Activated naive CD8-positive, alpha-beta T cell treated with anti-CD3 and anti-CD28 coated beads for 36 hours (primary cell): ENCODE measurements around the gene AUTS2. TPM values are rescaled to one million over a fixed set of nuclear protein-coding genes. Genes with fewer than 3 reads are reported as not detected.

ENCODE experiments used
- DNase-seq: peaks from one replicate; pipeline ENCODE4 v3.0.0; 2021
- H3K27ac Mint-ChIP-seq: one replicate; pipeline ENCODE4 v1.8.0; 2022; ENCODE audit warnings: mild to moderate bottlenecking, moderate library complexity, mixed read lengths
- H3K27me3 Mint-ChIP-seq: one replicate; pipeline ENCODE4 v1.8.0; 2022; ENCODE audit warnings: mild to moderate bottlenecking, mixed read lengths
- H3K36me3 Mint-ChIP-seq: one replicate; pipeline ENCODE4 v1.8.0; 2021; ENCODE audit warnings: mild to moderate bottlenecking, mixed read lengths
- H3K4me1 Mint-ChIP-seq: one replicate; pipeline ENCODE4 v1.8.0; 2021; ENCODE audit warnings: mixed read lengths
- H3K4me3 Mint-ChIP-seq: one replicate; pipeline ENCODE4 v1.8.0; 2022; ENCODE audit warnings: mild to moderate bottlenecking, moderate library complexity, mixed read lengths
- H3K9me3 Mint-ChIP-seq: one replicate; pipeline ENCODE4 v1.8.0; 2022; ENCODE audit warnings: mixed read lengths
- total RNA-seq, 2 experiments: library from RNA; stranded (reverse); gene quantifications; one replicate each; pipeline ENCODE4 v1.2.3, GENCODE V29; 2021

Gene AUTS2
- total RNA-seq, 2 experiments from 2014 or later, result 0.58 to 0.78 TPM

DNA sequence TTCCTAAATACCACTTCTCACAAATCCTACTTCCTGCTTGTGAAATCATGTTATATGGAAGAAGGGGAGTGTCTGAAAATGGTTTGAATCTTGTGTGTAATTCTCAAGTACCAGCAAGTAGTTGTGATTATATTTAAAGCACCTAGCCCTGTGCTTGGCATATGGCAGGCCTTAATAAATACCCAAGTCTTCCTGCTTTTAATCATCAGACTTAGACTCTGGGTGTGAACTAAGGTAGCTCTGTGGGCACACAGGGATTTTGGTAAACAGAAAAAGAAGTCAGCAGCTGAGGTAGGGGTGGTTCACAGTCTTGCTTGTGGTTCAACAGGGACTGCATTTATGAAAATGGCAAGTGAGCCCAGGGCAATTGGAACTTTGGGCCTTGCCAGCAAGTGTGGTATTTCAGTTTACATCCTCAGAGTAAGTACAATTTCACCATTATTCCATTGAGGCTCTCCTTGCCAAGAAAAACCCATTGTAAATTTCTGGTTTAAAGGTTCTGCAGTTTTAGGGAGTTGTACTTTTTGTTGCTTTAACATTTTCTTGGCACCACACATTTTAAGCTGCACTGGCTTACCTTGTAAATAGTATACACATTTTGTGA lies 215.5 kb downstream of the AUTS2 start:
- Mint-ChIP-seq H3K4me3 (no peak overlapping the region), H3K27me3 (peaks cover 3% of the 10 kb centered on the region), H3K9me3 (no peaks in the 10 kb centered on the region), H3K27ac (no peak overlapping the region), H3K36me3 (no peaks in the 10 kb centered on the region), H3K4me1 (no peaks in the 10 kb centered on the region)
- no peak for DNase-seq

- H3K4me3 Mint-ChIP-seq, result no peak overlapping the region
- no peaks in the 10 kb centered on the region for H3K9me3 Mint-ChIP-seq
- no peak overlapping the region for H3K27ac Mint-ChIP-seq
- peaks cover 3% of the 10 kb centered on the region for H3K27me3 Mint-ChIP-seq
- H3K36me3 Mint-ChIP-seq, result no peaks in the 10 kb centered on the region
- DNase-seq, result no peak
- no peaks in the 10 kb centered on the region for H3K4me1 Mint-ChIP-seq
Observed at GRCh38 chr7:69814421-69814962, 216.2 kb downstream of the AUTS2 start.

DNA sequence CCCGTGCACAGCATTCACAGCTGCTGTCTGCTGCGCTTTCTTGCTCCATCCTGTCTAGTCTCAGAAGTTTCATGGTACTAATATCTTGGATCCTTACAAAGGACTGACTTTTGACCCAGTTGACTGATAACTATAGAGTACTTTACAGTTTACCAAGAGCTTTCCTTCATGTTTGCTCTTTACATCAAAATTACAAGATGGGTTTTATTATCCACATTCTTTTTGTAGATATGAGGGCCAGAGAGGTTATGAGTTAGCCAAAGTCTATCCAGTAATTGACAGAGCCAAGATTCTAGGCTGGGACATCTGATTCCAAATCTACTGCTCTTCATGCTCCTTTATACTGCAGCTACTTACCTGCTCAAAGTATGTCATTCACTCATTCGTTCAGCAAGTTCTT lies 218.2 kb downstream of the AUTS2 start:
- H3K4me3 Mint-ChIP-seq, result no peak overlapping the region
- no peak for DNase-seq
- no peaks in the 10 kb centered on the region for H3K4me1 Mint-ChIP-seq
- H3K27ac Mint-ChIP-seq, result no peak overlapping the region
- peaks cover 12% of the 10 kb centered on the region for H3K27me3 Mint-ChIP-seq
- no peaks in the 10 kb centered on the region for H3K9me3 Mint-ChIP-seq
- H3K36me3 Mint-ChIP-seq, result no peaks in the 10 kb centered on the region

GRCh38 chr7:69817121-69817520 lies 218.8 kb downstream of the AUTS2 start:
- peaks cover 12% of the 10 kb centered on the region for H3K27me3 Mint-ChIP-seq

DNA sequence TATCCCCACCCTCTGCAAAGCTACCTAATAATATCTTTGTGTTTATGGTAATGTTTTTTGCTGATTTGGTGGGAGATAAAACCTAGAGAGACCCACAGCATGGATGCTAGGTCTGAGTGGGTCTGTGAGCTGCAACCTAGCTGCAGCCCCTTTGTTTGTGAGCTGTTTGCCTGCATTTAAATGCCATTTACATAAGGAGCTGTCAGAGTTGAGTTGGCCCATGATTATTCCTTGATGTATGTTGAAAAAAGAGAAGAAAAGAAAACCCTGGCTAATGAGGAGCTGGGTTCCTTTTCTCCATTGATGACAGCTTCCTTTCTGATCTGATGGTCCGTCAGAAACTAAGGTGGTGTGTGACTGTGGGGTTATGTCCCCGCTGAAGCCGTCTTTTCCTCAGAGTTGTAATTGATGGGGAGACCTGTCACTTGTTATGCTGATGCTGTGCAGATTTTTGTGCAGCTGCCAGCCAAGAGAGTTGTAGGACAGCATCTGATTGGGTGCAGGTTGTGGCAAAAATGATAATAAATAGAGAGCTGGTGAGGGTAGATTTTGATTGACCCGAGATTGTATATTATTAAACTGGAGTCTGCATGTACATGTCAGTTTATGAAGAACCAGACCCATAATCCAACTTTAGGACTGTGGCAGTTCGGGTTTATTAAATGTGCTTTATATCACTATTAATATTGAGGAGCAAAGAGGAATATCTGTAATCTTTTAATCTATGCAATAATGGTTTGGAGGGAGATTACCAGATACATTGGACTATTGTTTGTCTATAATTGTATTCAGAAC lies 219.8 kb downstream of the AUTS2 start:
- H3K27ac Mint-ChIP-seq, result no peak overlapping the region
- no peaks in the 10 kb centered on the region for H3K36me3 Mint-ChIP-seq
- H3K4me3 Mint-ChIP-seq, result no peak overlapping the region
- H3K9me3 Mint-ChIP-seq, result no peaks in the 10 kb centered on the region
- DNase-seq, result no peak
- no peaks in the 10 kb centered on the region for H3K4me1 Mint-ChIP-seq
- peaks cover 12% of the 10 kb centered on the region for H3K27me3 Mint-ChIP-seq

More at GRCh38 chr7:69817121-69817520, 218.8 kb downstream of the AUTS2 start:
- Mint-ChIP-seq H3K36me3 (no peaks in the 10 kb centered on the region), H3K9me3 (no peaks in the 10 kb centered on the region), H3K4me3 (no peak overlapping the region), H3K27ac (no peak overlapping the region), H3K4me1 (no peaks in the 10 kb centered on the region)
- no peak for DNase-seq

GRCh38 chr7:69818636-69819332 lies 220.5 kb downstream of the AUTS2 start:
- Mint-ChIP-seq H3K27ac (no peak overlapping the region), H3K4me3 (no peak overlapping the region), H3K4me1 (no peaks in the 10 kb centered on the region), H3K9me3 (no peaks in the 10 kb centered on the region), H3K36me3 (no peaks in the 10 kb centered on the region), H3K27me3 (peaks cover 12% of the 10 kb centered on the region)
- no peak for DNase-seq

DNA sequence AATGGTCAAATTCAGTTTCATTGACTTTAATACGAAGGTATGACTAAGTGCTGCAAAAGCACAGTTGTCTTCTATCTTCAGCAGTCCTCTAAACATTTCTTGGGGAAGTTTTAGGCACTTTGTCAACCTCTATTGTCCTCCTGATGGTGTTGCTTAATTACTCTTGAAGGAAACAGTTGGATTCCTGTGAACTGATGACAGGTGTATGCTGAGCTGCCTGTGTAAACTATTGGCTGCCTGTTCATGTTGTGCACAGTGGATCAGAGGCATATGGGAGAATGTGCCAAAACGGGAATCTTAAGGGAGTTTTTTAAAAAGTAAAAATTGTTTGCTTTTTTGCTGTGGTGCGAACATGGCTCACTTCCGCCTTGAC lies 221.0 kb downstream of the AUTS2 start:
- Mint-ChIP-seq H3K9me3 (no peaks in the 10 kb centered on the region), H3K4me1 (no peaks in the 10 kb centered on the region), H3K27ac (no peak overlapping the region), H3K36me3 (no peaks in the 10 kb centered on the region), H3K27me3 (peaks cover 12% of the 10 kb centered on the region), H3K4me3 (no peak overlapping the region)
- no peak for DNase-seq

DNA sequence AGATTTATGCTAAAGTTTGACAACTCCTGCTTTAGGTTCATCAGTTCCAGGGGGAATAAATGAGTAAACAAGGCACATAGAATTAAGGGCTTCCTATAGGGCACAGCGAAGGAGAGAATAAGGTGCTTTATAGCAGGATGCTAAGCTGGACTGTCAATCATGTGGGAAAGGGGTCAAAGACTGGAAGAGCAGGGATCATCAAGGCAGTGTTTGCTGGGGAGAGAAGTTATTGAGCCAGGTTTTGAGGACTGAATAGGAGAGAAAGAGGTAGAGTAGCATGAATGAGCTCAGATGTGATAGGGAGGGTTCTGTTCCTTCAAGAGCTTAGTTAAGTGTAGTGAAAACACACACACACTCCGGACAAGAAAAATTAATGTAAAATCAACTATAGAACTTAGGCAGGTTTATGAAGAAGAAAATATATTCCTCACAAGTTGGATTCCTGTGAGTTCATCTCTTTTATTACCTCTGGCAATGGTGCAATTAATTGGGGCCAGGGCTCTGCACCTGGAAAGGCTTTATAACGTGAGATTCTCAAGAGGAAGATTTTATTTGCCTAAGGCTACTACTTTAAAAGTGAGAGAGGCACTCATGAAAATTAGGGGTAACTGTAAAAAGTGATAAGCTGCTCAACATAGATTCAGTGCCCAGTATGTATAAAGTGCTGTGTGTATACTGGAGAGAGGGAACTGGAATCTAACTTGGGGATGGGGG lies 222.4 kb downstream of the AUTS2 start:
- Mint-ChIP-seq H3K27ac (no peak overlapping the region), H3K4me1 (peaks cover 10% of the 10 kb centered on the region), H3K4me3 (no peak overlapping the region), H3K36me3 (no peaks in the 10 kb centered on the region), H3K9me3 (no peaks in the 10 kb centered on the region), H3K27me3 (peaks cover 12% of the 10 kb centered on the region)
- no peak for DNase-seq

DNA sequence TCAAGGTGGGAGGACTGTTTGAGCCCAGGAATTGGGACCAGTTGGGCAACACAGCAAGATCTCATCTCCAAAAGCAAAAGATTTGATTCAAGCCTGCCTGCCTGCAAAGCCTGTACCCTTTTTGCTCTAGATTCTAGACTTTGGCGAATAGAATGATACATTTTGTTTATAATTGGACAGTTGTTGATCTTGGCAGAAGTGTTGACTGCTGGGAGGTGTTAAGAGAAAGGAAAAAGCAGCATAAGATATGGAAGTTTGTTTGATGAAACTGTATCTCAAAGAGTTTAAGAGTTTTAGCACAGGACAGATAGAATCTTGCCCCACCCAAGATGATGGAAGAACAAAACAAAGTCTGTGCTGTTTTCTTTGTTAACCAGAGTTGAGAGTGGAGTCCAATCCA lies 224.1 kb downstream of the AUTS2 start:
- DNase-seq, result no peak
- H3K27ac Mint-ChIP-seq, result no peak overlapping the region
- no peaks in the 10 kb centered on the region for H3K36me3 Mint-ChIP-seq
- H3K27me3 Mint-ChIP-seq, result peaks cover 14% of the 10 kb centered on the region
- H3K4me1 Mint-ChIP-seq, result peaks cover 15% of the 10 kb centered on the region
- H3K9me3 Mint-ChIP-seq, result no peaks in the 10 kb centered on the region
- H3K4me3 Mint-ChIP-seq, result no peak overlapping the region

DNA sequence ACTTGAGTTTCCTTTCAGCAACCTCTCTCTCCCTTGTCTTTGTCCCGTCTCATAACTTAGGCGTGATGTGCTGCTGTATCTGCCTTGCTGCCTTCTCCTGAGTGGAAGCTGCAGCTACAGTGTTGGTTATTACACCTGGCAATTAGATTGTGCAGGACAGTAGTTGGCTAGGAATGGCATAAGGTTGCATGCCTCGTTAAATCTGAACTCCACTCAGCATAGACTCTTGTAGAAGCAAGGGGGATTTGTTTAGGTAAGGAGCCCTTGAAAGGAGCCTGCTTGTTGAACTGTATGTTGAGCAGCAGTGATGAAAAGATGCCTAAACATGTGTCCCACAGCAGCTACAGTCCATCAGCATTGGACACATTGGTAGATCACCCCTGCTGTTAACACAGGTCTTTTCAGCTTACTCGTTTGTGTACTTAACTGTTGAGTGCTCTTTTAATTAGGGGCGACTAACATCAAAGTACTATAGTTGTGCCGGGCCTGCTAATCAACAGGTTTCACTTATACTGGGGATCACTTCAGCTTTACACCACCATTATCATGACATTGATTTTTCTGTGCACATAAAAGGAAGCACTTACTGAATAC lies 225.0 kb downstream of the AUTS2 start:
- Mint-ChIP-seq H3K27ac (no peak overlapping the region), H3K36me3 (no peaks in the 10 kb centered on the region), H3K4me1 (peaks cover 15% of the 10 kb centered on the region), H3K4me3 (no peak overlapping the region), H3K9me3 (no peaks in the 10 kb centered on the region), H3K27me3 (peaks cover 20% of the 10 kb centered on the region)
- DNase-seq, result no peak

- Mint-ChIP-seq H3K36me3 (no peaks in the 10 kb centered on the region), H3K27me3 (peaks cover 22% of the 10 kb centered on the region), H3K27ac (no peak overlapping the region), H3K9me3 (no peaks in the 10 kb centered on the region), H3K4me3 (no peak overlapping the region), H3K4me1 (peaks cover 15% of the 10 kb centered on the region)
- no peak for DNase-seq
Observed at GRCh38 chr7:69825113-69825972, 227.1 kb downstream of the AUTS2 start.

DNA sequence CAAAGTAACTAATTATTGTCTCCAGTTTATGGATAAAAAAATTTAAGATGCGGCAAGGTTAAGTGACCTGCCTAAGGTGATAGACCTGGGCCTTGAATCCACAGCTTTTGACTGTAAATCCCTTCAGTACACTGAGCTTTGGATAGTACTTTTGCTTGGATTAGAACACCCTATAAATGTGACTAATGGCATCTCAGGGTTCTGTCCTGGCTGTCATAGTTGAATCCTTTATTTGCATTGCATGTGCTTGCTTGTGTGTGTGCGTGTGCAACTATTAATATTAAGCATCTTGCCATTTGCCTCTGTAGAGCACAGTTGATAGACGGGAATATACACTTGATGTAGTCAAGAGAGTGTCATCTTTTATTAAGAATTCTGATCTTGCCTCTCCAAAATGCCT lies 228.0 kb downstream of the AUTS2 start:
- peaks cover 15% of the 10 kb centered on the region for H3K4me1 Mint-ChIP-seq
- no peak overlapping the region for H3K4me3 Mint-ChIP-seq
- no peak overlapping the region for H3K27ac Mint-ChIP-seq
- H3K9me3 Mint-ChIP-seq, result no peaks in the 10 kb centered on the region
- H3K27me3 Mint-ChIP-seq, result peaks cover 14% of the 10 kb centered on the region
- no peak for DNase-seq
- no peaks in the 10 kb centered on the region for H3K36me3 Mint-ChIP-seq

DNA sequence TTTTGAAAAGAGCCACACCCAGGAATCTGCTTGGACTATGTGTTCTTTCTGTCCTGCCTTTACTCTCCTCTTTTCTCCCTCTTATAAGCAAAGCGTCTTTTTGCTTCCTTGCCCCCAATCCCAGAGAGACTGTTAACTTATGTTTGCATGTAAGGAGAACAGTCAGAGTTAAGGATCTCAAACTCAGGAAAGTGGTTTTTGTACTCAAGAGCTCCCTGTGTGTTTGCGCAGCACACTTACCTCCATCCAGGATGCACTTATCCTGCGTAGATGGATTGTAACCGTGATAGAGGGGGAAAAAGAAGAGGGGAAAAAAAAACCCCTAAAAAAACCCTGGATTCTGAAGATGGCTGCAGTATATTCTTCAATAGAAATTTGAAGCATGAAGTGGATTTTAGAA lies 228.9 kb downstream of the AUTS2 start:
- no peak overlapping the region for H3K4me3 Mint-ChIP-seq
- no peak for DNase-seq
- peaks cover 15% of the 10 kb centered on the region for H3K4me1 Mint-ChIP-seq
- H3K27me3 Mint-ChIP-seq, result peaks cover 14% of the 10 kb centered on the region
- no peaks in the 10 kb centered on the region for H3K36me3 Mint-ChIP-seq
- no peaks in the 10 kb centered on the region for H3K9me3 Mint-ChIP-seq
- H3K27ac Mint-ChIP-seq, result no peak overlapping the region

GRCh38 chr7:69827558-69827957 lies 229.3 kb downstream of the AUTS2 start:
- Mint-ChIP-seq H3K9me3 (no peaks in the 10 kb centered on the region), H3K4me3 (no peak overlapping the region), H3K4me1 (peaks cover 15% of the 10 kb centered on the region), H3K27me3 (peaks cover 14% of the 10 kb centered on the region), H3K36me3 (no peaks in the 10 kb centered on the region), H3K27ac (no peak overlapping the region)
- DNase-seq, result no peak
